ENCODE measurements around the gene ACOT7. TPM values are rescaled to one million over a fixed set of nuclear protein-coding genes. Genes with fewer than 3 reads are reported as not detected.

Gene ACOT7
- total RNA-seq, 1 donor from 2014 or later = 12.7 TPM

GRCh38 chr1:6275826-6276782, 117.5 kb downstream of the ACOT7 start:
- CTCF ChIA-PET = no interaction called here
- no peaks in the 10 kb centered on the region for H3K36me3 Mint-ChIP-seq (ENCODE audit: low read depth)

GRCh38 chr1:6274622-6275139, 118.9 kb downstream of the ACOT7 start:
- Mint-ChIP-seq H3K27me3 (no peaks in the 10 kb centered on the region), H3K27ac (no peak overlapping the region), H3K36me3 (ENCODE audit: low read depth) (no peaks in the 10 kb centered on the region), H3K9me3 (no peaks in the 10 kb centered on the region), H3K4me3 (no peak overlapping the region), H3K4me1 (no peaks in the 10 kb centered on the region)
- DNase-seq = no peak
- TF ChIP-seq CTCF (IDR thresholded peaks at IDR 0.05) = no peak
- POLR2A ChIA-PET = no interaction called here
- CTCF ChIA-PET = no interaction called here
- intact Hi-C loops (cut with micrococcal nuclease) = no loop called here
- no peak for ATAC-seq (ENCODE audit: low read depth)

More at GRCh38 chr1:6275826-6276782, 117.5 kb downstream of the ACOT7 start:
- no peak for TF ChIP-seq CTCF (IDR thresholded peaks at IDR 0.05)
- H3K4me3 Mint-ChIP-seq = no peak overlapping the region
- H3K4me1 Mint-ChIP-seq = no peaks in the 10 kb centered on the region
- no peak overlapping the region for H3K27ac Mint-ChIP-seq
- ATAC-seq (ENCODE audit: low read depth) = no peak
- H3K27me3 Mint-ChIP-seq = no peaks in the 10 kb centered on the region
- intact Hi-C loops (cut with micrococcal nuclease) = no loop called here
- H3K9me3 Mint-ChIP-seq = no peaks in the 10 kb centered on the region
- no peak for DNase-seq
- POLR2A ChIA-PET = interaction anchor here (0.5 kb wide), 1 partner anchor 23 kb away, joined by 3 read pairs; no protein-coding TSS in a partner anchor

- ChIA-PET POLR2A (no interaction called here), CTCF (no interaction called here)
- H3K27ac Mint-ChIP-seq = no peak overlapping the region
- DNase-seq (no peak), ATAC-seq (ENCODE audit: low read depth) (no peak)
- H3K36me3 Mint-ChIP-seq (ENCODE audit: low read depth) = no peaks in the 10 kb centered on the region
- no peaks in the 10 kb centered on the region for H3K4me1 Mint-ChIP-seq
- H3K9me3 Mint-ChIP-seq = no peaks in the 10 kb centered on the region
- no peak overlapping the region for H3K4me3 Mint-ChIP-seq
- no peaks in the 10 kb centered on the region for H3K27me3 Mint-ChIP-seq
- intact Hi-C loops (cut with micrococcal nuclease) = no loop called here
- TF ChIP-seq CTCF (IDR thresholded peaks at IDR 0.05) = no peak
These were observed 119.5 kb downstream of the ACOT7 start for GRCh38 chr1:6274102-6274501.

GRCh38 chr1:6273380-6273891, 120.1 kb downstream of the ACOT7 start:
- POLR2A ChIA-PET = no interaction called here
- no peaks in the 10 kb centered on the region for H3K9me3 Mint-ChIP-seq

More at GRCh38 chr1:6273380-6273891, 120.1 kb downstream of the ACOT7 start:
- H3K4me1 Mint-ChIP-seq = no peaks in the 10 kb centered on the region
- CTCF ChIA-PET = no interaction called here
- H3K27me3 Mint-ChIP-seq = no peaks in the 10 kb centered on the region
- no peak for TF ChIP-seq CTCF (IDR thresholded peaks at IDR 0.05)
- no peak overlapping the region for H3K4me3 Mint-ChIP-seq
- H3K27ac Mint-ChIP-seq = no peak overlapping the region
- H3K36me3 Mint-ChIP-seq (ENCODE audit: low read depth) = no peaks in the 10 kb centered on the region
- DNase-seq = no peak
- ATAC-seq (ENCODE audit: low read depth) = no peak
- intact Hi-C loops (cut with micrococcal nuclease) = no loop called here
